ENCODE measurements around the gene CCDC120. TPM values are rescaled to one million over a fixed set of nuclear protein-coding genes. Genes with fewer than 3 reads are reported as not detected.
A peak's percentile ranks its signal among the peaks of the same experiment; 100 is the strongest.

CCDC120 gene
- total RNA-seq, 1 experiment from 2014 or later: 11.0 TPM

DNA sequence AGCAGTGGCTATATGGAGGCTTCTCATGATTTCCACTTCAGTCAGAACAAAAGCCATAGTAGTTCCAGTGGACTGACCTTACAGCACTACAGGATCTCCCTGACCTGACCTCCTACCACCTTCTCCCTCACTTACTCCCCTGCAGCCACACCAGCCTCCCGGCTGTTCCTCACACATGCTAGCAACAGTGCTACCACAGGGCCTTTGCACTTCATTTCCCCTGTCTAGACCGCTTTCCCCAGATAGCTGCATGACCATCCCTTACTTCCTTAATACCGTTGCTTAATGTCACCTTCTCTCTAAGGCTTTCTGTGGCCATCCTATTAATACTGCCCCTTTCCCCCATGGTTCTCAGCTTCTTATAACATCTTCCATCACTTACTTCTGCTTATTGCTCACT, 51.6 kb downstream of the CCDC120 start:
- in situ Hi-C loops (cut with HindIII; ENCODE audit: low pct_unique_long_range_greater_than_20kb, low sequenced_read_pairs) (no loop called here), intact Hi-C loops (cut with micrococcal nuclease; ENCODE audit: unreplicated experiment) (no loop called here)
- no peaks in the 10 kb centered on the region for H3K4me1 ChIP-seq (ENCODE audit: control insufficient read depth, insufficient read depth, low read length)
- H3K27me3 ChIP-seq (ENCODE audit: control insufficient read depth, insufficient read depth, low read length): no peaks in the 10 kb centered on the region
- H3K4me3 ChIP-seq (ENCODE audit: low read depth in 2 of 2, low read length in 2 of 2): no peak overlapping the region
- H3K9me3 ChIP-seq (ENCODE audit: control insufficient read depth, insufficient read depth, low read depth, low read length): no peaks in the 10 kb centered on the region
- ChIA-PET CTCF (interaction anchor here (0.6 kb wide), 2 partner anchors 9 to 125 kb away, joined by 6 to 8 read pairs; no protein-coding TSS in a partner anchor), POLR2A (no interaction called here)
- DNase-seq (ENCODE audit: low read depth, low spot score) (no peak), ATAC-seq (no peak)
- BruUV-seq (replicated peaks): TSS peak; percentile 69
- H3K36me3 ChIP-seq (ENCODE audit: control insufficient read depth, insufficient read depth, low read length): peaks cover 3% of the 10 kb centered on the region; the same call in 1 of the 2 replicates
- TF ChIP-seq, protein P1, sequence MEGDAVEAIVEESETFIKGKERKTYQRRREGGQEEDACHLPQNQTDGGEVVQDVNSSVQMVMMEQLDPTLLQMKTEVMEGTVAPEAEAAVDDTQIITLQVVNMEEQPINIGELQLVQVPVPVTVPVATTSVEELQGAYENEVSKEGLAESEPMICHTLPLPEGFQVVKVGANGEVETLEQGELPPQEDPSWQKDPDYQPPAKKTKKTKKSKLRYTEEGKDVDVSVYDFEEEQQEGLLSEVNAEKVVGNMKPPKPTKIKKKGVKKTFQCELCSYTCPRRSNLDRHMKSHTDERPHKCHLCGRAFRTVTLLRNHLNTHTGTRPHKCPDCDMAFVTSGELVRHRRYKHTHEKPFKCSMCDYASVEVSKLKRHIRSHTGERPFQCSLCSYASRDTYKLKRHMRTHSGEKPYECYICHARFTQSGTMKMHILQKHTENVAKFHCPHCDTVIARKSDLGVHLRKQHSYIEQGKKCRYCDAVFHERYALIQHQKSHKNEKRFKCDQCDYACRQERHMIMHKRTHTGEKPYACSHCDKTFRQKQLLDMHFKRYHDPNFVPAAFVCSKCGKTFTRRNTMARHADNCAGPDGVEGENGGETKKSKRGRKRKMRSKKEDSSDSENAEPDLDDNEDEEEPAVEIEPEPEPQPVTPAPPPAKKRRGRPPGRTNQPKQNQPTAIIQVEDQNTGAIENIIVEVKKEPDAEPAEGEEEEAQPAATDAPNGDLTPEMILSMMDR (IDR thresholded peaks at IDR 0.05): no peak
- TF ChIP-seq SIN3A (IDR thresholded peaks at IDR 0.05; ENCODE audit: borderline replicate concordance, insufficient read depth, low read depth, low read length): no peak
- no peak for TF ChIP-seq TCF7L2 (IDR thresholded peaks at IDR 0.05; ENCODE audit: low read depth, low read length)
- no peak for TF ChIP-seq POLR2AphosphoS5 (IDR thresholded peaks at IDR 0.05; ENCODE audit: low read depth, low read length)
- TF ChIP-seq, protein P2, sequence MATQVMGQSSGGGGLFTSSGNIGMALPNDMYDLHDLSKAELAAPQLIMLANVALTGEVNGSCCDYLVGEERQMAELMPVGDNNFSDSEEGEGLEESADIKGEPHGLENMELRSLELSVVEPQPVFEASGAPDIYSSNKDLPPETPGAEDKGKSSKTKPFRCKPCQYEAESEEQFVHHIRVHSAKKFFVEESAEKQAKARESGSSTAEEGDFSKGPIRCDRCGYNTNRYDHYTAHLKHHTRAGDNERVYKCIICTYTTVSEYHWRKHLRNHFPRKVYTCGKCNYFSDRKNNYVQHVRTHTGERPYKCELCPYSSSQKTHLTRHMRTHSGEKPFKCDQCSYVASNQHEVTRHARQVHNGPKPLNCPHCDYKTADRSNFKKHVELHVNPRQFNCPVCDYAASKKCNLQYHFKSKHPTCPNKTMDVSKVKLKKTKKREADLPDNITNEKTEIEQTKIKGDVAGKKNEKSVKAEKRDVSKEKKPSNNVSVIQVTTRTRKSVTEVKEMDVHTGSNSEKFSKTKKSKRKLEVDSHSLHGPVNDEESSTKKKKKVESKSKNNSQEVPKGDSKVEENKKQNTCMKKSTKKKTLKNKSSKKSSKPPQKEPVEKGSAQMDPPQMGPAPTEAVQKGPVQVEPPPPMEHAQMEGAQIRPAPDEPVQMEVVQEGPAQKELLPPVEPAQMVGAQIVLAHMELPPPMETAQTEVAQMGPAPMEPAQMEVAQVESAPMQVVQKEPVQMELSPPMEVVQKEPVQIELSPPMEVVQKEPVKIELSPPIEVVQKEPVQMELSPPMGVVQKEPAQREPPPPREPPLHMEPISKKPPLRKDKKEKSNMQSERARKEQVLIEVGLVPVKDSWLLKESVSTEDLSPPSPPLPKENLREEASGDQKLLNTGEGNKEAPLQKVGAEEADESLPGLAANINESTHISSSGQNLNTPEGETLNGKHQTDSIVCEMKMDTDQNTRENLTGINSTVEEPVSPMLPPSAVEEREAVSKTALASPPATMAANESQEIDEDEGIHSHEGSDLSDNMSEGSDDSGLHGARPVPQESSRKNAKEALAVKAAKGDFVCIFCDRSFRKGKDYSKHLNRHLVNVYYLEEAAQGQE (IDR thresholded peaks at IDR 0.05; ENCODE audit: insufficient read depth in 1 of 2, low read depth in 2 of 2, low read length in 1 of 2): no peak
- H3K27ac ChIP-seq (ENCODE audit: low read length): no peak overlapping the region

DNA sequence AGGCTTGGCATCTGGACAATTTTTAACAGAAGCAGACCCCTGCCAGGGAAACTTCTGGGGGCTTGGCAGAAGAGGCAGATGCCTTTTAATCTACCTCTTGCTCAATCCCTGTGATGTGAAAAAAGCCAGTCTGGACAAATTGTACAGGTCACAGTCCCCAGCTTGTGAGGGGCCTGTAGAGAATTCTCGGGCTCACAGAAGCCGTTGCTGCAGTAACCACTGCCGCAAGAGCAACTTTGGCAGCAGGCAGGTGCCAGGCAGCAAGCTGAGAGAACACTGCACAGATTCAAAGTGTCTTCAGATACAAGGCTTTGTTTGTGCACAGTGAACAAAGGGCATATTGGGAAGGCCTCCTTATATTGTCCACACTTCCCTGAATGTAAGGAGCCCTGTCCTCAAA, 53.0 kb downstream of the CCDC120 start:
- Histone ChIP-seq H3K36me3 (ENCODE audit: control insufficient read depth, insufficient read depth, low read length) (peaks cover 3% of the 10 kb centered on the region; the same call in 1 of the 2 replicates), H3K4me3 (ENCODE audit: low read depth in 2 of 2, low read length in 2 of 2) (no peak overlapping the region), H3K9me3 (ENCODE audit: control insufficient read depth, insufficient read depth, low read depth, low read length) (no peaks in the 10 kb centered on the region), H3K27me3 (ENCODE audit: control insufficient read depth, insufficient read depth, low read length) (no peaks in the 10 kb centered on the region), H3K27ac (ENCODE audit: low read length) (no peak overlapping the region), H3K4me1 (ENCODE audit: control insufficient read depth, insufficient read depth, low read length) (no peaks in the 10 kb centered on the region)
- no TSS peak for BruUV-seq (replicated peaks)
- POLR2A ChIA-PET: no interaction called here
- ATAC-seq (no peak), DNase-seq (ENCODE audit: low read depth, low spot score) (no peak)
- TF ChIP-seq, protein P2 (IDR thresholded peaks at IDR 0.05; ENCODE audit: insufficient read depth in 1 of 2, low read depth in 2 of 2, low read length in 1 of 2): no peak
- TF ChIP-seq TCF7L2 (IDR thresholded peaks at IDR 0.05; ENCODE audit: low read depth, low read length): no peak
- TF ChIP-seq SIN3A (IDR thresholded peaks at IDR 0.05; ENCODE audit: borderline replicate concordance, insufficient read depth, low read depth, low read length): no peak
- no peak for TF ChIP-seq POLR2AphosphoS5 (IDR thresholded peaks at IDR 0.05; ENCODE audit: low read depth, low read length)
- TF ChIP-seq, protein P1 (IDR thresholded peaks at IDR 0.05): no peak
- CTCF ChIA-PET: no interaction called here
- in situ Hi-C loops (cut with HindIII; ENCODE audit: low pct_unique_long_range_greater_than_20kb, low sequenced_read_pairs): no loop called here
- intact Hi-C loops (cut with micrococcal nuclease; ENCODE audit: unreplicated experiment): no loop called here

All from Panc1 (cell line).